Skeletal muscle tissue (tissue), 4 donors: ENCODE data around the gene S100B. TPM values are rescaled to one million over a fixed set of nuclear protein-coding genes. Genes with fewer than 3 reads are reported as not detected.
A peak's percentile ranks its signal among the peaks of the same experiment; 100 is the strongest.

Experiments used
- H3K27ac ChIP-seq: one replicate; pipeline ENCODE4 v1.7.0; 2013; ENCODE audit warnings: mild to moderate bottlenecking, low read depth, low read length, inconsistent platforms
- H3K27me3 ChIP-seq, 3 donors: one replicate each; pipeline ENCODE4 v1.7.0; 2013; ENCODE audit warnings: low read length in 3 of 3; ENCODE audit not compliant: control insufficient read depth in 3 of 3, insufficient read depth in 3 of 3
- H3K36me3 ChIP-seq, 3 donors: one replicate each; pipeline ENCODE4 v1.7.0; 2013; ENCODE audit warnings: low read length in 3 of 3; ENCODE audit not compliant: control insufficient read depth in 3 of 3, insufficient read depth in 3 of 3
- H3K4me1 ChIP-seq, 3 donors: one replicate each; pipeline ENCODE4 v1.7.0; 2013; ENCODE audit warnings: low read length in 3 of 3, mild to moderate bottlenecking in 3 of 3; ENCODE audit not compliant: control insufficient read depth in 3 of 3, insufficient read depth in 3 of 3
- H3K4me3 ChIP-seq, 3 donors: one replicate each; pipeline ENCODE4 v1.7.0; 2013; ENCODE audit warnings: low read length in 3 of 3
- H3K9ac ChIP-seq, 3 donors: one replicate each; pipeline ENCODE4 v1.7.0; 2013; ENCODE audit warnings: low read length in 3 of 3, mild to moderate bottlenecking in 3 of 3, moderate library complexity in 2 of 3, low read depth in 1 of 3
- H3K9me3 ChIP-seq, 3 donors: one replicate each; pipeline ENCODE4 v1.7.0; 2013; ENCODE audit warnings: low read length in 3 of 3; ENCODE audit not compliant: control insufficient read depth in 3 of 3
- total RNA-seq: library from RNA; depleted of rRNA; stranded (reverse); fragments of >200 nt; gene quantifications from one replicate; pipeline ENCODE4 v1.2.3, GENCODE V29; 2014
- donor health status: Osteomylitis.

The S100B gene
- total RNA-seq, 1 donor from 2014 or later = 25.6 TPM

DNA sequence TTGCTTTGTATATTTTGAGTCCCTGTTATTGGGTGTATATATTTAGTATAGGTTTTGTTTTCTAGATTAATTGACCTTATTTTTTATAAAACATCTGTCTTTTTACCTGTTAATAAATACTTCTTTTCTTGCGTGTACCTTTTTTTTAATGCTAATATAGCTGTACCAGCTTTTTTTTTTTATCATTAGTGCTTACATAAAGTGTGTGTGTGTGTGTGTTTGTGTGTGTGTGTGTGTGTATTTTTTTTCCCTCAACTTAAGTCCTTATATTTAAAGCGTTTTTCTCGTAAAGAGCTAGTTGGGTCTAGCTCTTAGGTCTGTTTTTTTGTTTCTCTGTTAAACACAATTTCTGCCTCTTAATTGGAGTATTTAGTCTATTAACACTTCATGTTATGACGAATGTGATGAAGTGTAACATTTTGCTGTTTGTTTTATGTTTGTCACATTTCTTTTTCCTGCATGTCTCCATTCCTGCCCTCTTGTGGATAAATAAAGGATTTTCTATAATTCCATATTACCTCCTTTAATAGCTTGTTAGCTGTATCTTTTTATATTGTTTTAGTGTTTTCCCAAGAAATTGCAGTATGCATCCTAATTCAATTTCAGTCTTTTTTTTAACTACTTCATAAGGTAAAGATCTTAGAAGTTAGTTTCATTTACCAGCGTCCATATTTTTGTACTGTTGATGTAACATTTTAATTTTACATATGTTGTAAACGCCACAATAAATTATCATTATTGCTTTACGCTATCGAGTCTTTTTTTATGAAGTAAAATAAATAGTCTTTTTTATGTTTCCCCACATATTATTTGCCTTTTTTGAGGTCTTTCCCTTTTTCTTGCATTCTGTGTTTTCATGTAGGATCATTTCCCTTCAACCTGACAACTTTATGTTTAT, 34.9 kb upstream of the S100B start:
- H3K36me3 ChIP-seq = peaks cover 9 to 27% (median 19%) of the 10 kb centered on the region in 3 donors
- H3K9me3 ChIP-seq = no peaks in the 10 kb centered on the region
- peaks cover 14 to 30% (median 22%) of the 10 kb centered on the region in 3 donors for H3K4me1 ChIP-seq
- no peak overlapping the region for H3K9ac ChIP-seq
- no peak overlapping the region for H3K4me3 ChIP-seq
- H3K27me3 ChIP-seq = no peaks in the 10 kb centered on the region
- H3K27ac ChIP-seq = no peak overlapping the region

DNA sequence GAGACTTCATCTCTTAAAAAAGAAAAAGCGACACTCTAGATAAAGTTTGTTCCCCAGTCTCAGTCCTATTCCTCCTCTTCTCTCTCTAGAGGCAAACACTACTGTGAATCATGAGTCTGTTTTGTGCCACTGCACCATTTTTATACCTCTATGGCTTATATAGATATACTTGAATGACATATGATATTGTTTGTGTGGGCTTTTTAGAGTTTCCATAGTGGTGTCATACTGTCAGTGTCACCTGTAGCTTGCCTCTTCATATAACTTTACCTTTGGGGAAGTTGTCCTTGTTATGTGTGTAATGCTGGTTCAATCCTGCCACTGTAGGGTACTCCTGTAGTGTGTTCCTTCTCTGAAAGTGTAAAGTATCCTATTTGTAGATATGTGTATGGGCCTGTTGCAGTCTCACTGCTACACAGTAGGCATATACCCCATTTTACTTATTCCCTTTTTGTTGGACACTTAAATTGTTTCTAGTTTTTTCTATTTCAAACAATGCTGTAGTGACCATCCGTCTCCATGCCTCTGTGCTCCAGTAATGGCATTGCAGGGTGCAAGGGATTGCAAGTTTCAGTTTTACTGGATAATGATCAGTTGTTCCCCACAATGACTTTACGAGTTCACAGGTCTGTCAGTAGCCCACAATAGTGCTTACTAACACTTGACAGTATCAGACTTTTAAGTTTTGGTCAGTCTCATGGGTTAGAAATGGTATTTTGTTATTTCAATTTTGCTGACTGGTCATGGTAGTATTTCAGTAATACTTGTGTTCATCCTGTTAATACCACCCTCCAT, 33.3 kb upstream of the S100B start:
- H3K27ac ChIP-seq = no peak overlapping the region
- no peaks in the 10 kb centered on the region for H3K27me3 ChIP-seq
- H3K9ac ChIP-seq = peak overlapping the region in 1 of 3 donors; percentile 5
- H3K36me3 ChIP-seq = peaks cover 3 to 11% (median 6%) of the 10 kb centered on the region in 3 donors
- H3K9me3 ChIP-seq = no peaks in the 10 kb centered on the region
- peak overlapping the region in 1 of 3 donors; percentile 16 for H3K4me3 ChIP-seq
- peaks cover 14 to 30% (median 23%) of the 10 kb centered on the region in 3 donors for H3K4me1 ChIP-seq

DNA sequence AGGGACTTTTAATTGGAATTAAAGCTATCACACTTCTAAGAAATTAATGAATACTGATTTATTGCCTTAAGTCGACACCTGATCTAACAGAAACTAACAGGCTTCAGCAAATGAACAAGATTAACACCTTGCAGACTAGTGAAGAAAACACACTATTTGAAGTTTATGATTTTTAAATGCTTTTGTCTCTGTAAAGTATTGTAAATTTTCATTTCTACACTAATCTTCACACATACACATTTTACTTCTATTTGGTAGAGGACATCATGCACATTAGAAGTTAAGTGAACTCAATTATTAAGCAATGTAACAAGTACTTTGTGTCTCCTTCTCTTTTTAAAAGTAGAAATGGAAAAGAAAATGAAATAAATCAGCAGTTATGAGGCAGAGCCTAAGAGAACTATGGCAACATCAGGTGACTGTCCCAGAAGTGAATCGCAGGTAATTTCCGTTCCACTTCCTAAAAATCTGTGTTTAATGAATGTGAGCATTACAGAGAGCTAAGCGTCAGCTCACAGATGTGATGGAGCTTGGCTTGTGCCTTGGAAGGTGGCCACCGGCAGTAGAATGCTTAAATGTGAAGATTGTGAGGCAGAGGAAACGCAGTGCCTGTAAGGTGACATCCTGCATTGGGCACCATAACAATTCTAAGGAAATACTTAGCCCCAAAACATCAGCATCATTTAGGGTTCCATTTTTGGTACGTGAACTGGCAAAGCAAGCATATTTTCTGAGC, 31.8 kb upstream of the S100B start:
- Histone ChIP-seq H3K36me3 (peaks cover 3 to 11% (median 4%) of the 10 kb centered on the region in 3 donors), H3K27ac (no peak overlapping the region), H3K9ac (peak overlapping the region in 2 of 3 donors; percentile 91 to 97), H3K9me3 (no peaks in the 10 kb centered on the region), H3K4me3 (peak overlapping the region; percentile 22 to 100 (median 99)), H3K4me1 (peaks cover 14 to 30% (median 23%) of the 10 kb centered on the region in 3 donors), H3K27me3 (no peaks in the 10 kb centered on the region)

DNA sequence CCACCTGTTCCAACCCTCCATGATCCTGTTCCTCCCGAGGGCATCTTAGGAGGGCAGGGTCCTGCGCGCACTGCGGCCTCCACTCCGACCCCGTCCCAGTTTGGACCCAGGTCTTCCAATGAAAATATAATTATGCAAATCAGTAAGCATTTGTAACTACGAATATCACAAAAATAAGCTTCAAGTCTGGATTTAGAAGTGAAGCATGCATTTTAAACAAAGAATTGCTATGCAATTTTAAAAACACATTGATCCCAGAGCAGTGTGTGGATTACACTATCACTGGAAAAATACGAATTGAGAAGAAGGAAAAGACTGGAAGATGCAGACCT, 31.3 kb upstream of the S100B start:
- H3K27ac ChIP-seq = peak overlapping the region; percentile 97
- H3K9me3 ChIP-seq = no peaks in the 10 kb centered on the region
- peaks cover 2 to 11% (median 3%) of the 10 kb centered on the region in 3 donors for H3K36me3 ChIP-seq
- peak overlapping the region; percentile 91 to 97 (median 92) for H3K9ac ChIP-seq
- no peaks in the 10 kb centered on the region for H3K27me3 ChIP-seq
- H3K4me1 ChIP-seq = peaks cover 14 to 30% (median 23%) of the 10 kb centered on the region in 3 donors
- H3K4me3 ChIP-seq = peak overlapping the region; percentile 99 to 100 (median 100)

DNA sequence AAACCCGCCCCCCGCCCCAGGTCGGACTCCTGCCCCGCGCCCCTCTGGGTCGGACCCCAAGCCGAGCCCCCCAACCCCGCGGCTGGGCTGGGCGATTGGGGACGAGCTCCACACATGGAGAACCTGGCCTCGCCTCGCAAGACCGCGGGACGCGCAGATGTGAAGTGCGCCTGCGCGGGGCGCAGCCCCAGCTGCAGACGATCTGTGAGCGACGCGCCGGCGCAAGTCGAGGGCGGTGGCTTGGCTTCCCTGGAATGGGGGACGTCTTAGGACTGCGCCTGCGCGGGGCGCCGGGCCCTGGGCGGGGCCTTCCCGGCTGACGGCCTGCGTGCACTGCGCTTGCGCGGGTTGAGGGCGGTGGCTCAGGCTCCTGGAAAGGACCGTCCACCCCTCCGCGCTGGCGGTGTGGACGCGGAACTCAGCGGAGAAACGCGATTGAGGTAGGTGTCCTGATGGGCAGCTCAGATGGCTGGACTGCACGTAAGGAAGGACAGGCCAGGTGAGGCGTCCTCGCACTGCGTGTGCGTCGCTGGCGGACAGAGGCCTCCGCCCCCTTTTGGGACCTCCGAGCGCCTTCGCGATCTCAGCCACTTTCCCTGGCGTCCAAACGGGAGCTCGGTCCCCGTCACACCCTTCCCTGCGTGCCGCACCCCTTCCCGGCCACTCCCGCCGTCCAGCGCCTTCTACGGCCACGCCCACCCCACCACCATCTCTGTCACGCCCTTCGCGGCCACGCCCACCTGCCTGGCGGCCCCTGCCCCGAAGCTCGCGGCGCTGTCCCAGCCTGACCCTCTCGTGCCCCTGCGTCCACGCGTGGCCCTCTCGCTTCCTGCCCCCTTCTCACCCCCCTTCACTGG, 30.7 kb upstream of the S100B start, which contains the start of gene PRMT2:
PRMT2 (plus strand) TSS at position 351 of the 857 bp plus-strand sequence. CDS start 1,278 bp downstream, outside the sequence.
- Histone ChIP-seq H3K36me3 (peaks cover 2 to 11% (median 3%) of the 10 kb centered on the region in 3 donors), H3K4me1 (peaks cover 14 to 30% (median 23%) of the 10 kb centered on the region in 3 donors), H3K9me3 (no peaks in the 10 kb centered on the region), H3K9ac (peak within 1 kb of the TSS; percentile 91 to 97 (median 92)), H3K27me3 (no peaks in the 10 kb centered on the region), H3K4me3 (peak within 1 kb of the TSS; percentile 99 to 100 (median 100)), H3K27ac (peak within 1 kb of the TSS; percentile 97)

DNA sequence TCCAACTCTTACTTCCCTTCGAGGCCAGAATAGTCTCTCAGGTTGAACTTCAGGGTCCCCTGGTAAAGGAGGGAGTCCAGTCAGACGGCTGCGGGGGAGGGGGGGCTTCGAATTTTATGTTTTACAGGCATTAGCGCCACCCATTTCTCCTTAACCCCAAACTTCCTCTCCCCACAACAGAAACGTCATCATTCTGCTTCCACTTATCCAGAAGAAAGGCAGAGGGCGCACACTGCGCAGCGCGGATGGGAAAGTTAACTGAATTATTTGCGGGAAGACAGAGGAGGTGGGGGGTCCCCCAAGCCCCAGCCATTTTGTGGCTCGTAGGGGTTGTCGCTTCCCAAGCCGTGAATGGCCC, 30.1 kb upstream of the S100B start:
- peak overlapping the region; percentile 73 to 92 (median 91) for H3K9ac ChIP-seq

DNA sequence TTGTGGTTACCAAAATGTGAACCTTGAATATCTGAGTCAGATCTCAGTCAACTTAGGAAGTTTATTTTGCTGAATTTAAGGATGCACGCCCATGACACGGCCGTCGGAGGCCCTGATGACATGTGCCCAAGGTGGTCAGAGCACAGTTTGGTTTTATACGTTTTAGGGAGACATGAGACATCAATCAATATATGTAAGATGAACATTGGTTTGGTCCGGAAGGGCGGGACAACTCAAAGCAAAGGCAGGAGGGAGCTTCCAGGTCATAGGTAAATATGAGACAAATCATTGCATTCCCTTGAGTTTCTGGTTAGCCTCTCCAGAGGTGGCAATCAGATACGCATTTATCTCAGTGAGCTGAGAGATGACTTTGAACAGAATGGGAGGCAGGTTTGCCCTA, 29.5 kb upstream of the S100B start:
- Histone ChIP-seq H3K9ac (peak overlapping the region in 2 of 3 donors; percentile 73 to 92), H3K4me1 (peaks cover 14 to 30% (median 23%) of the 10 kb centered on the region in 3 donors), H3K9me3 (no peaks in the 10 kb centered on the region), H3K4me3 (peak overlapping the region; percentile 67 to 100 (median 99)), H3K27ac (peak overlapping the region; percentile 97), H3K36me3 (peaks cover 0 to 11% (median 3%) of the 10 kb centered on the region in 3 donors), H3K27me3 (no peaks in the 10 kb centered on the region)

More for the DNA sequence above, 30.1 kb upstream of the S100B start:
- H3K4me3 ChIP-seq = peak overlapping the region; percentile 67 to 100 (median 99)
- H3K36me3 ChIP-seq = peaks cover 0 to 11% (median 3%) of the 10 kb centered on the region in 3 donors
- no peaks in the 10 kb centered on the region for H3K9me3 ChIP-seq
- H3K27ac ChIP-seq = peak overlapping the region; percentile 97
- no peaks in the 10 kb centered on the region for H3K27me3 ChIP-seq
- H3K4me1 ChIP-seq = peaks cover 14 to 30% (median 23%) of the 10 kb centered on the region in 3 donors

DNA sequence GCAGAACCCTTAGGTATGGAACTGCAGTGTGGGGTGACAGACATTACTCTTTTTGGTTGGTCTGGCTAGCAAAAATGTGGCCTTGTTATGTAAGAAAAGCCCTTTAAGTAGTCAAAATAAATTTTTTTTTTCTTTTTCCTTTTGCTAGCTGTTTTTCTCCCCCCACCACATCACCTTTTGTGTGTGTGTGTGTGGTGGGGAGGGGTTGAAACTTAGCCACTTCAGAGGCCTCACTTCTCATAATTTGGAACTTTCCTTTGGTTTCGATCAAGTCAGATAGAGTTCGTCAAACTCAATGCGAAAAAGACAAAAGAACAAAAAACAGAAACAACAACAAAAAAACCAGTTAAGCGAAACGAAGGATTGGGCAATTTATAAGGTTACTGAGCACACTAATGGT, 28.7 kb upstream of the S100B start:
- H3K36me3 ChIP-seq = peaks cover 0 to 11% (median 3%) of the 10 kb centered on the region in 3 donors
- H3K27ac ChIP-seq = no peak overlapping the region
- peaks cover 14 to 30% (median 23%) of the 10 kb centered on the region in 3 donors for H3K4me1 ChIP-seq
- H3K9ac ChIP-seq = no peak overlapping the region
- no peaks in the 10 kb centered on the region for H3K9me3 ChIP-seq
- H3K4me3 ChIP-seq = no peak overlapping the region
- peaks cover 4 to 5% (median 5%) of the 10 kb centered on the region in 3 donors for H3K27me3 ChIP-seq
